Testis (tissue), 2 donors: Measurements from ENCODE around the gene MCEE.

Experiments used
- CTCF ChIP-seq, 3 experiments: fragments of 450-650 bp in 2 of 3; fragments of 200-600 bp in 1 of 3; sonication (generic) in 1 of 3; IDR thresholded peaks; one replicate each; pipeline ENCODE4 v1.5.1; 2016 to 2019; ENCODE audit warnings: antibody characterized with exemption in 3 of 3, mild to moderate bottlenecking in 2 of 3, moderate library complexity in 1 of 3
- POLR2A ChIP-seq: fragments of 450-650 bp; IDR thresholded peaks from one replicate; pipeline ENCODE4 v1.6.1; 2017; ENCODE audit warnings: antibody characterized with exemption, mild to moderate bottlenecking, moderate library complexity

DNA sequence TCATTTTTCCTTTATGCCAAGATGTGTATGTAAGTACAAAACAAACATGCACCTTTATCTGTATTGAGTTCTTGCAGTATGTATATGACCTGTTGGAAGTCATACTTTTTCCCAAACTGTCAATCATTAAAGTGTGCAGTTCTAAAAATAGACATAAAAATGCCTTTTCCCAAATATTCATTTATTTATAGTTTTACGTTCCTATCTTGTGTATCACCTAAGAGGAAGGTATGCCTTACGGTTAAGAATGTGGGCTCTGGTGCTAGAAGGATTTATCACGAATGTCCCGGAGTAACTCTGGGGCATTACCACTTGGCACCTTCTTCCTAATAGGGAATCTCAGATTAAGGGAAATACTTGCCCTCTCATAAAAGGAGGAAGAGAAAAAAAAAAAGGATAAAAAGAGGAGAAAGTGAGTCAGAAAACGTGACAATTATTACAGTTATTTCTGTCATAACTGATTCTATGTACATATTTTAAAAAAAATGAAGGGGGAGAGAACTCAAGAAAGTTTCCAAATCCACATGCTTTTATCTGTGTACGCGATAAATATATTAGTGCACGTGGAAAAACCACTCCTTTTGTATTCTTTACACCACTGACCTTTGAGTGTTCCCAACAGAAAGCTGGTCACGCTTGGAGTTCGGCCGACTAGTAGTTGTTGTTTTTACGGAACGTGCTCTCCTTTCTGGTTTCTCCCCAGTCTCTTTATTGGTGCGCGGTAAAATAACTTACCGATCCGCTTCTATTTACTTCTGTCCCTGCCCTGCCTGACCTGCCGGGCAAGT, 721 bp downstream of the MCEE start:
- no peak for TF ChIP-seq POLR2A
- TF ChIP-seq CTCF (IDR thresholded peaks at IDR 0.05) = no peak
